NCI-H446 treated with DMSO at 0.1 percent for 48 hours (cell line): ENCODE results near the gene SLC26A2.
"Not testable (repeated sequence)": the region's sequence is repeated elsewhere in the genome, so short reads cannot be mapped to it uniquely, and the experiment has no call there.

Experiments used
- DNase-seq: peaks from one replicate; lab custom pipeline; 2025; lab: John Stamatoyannopoulos, UW

SLC26A2 gene

GRCh38 chr5:149937610-149938009 is 22.9 kb upstream of the SLC26A2 start:
- DNase-seq: peak; percentile 39

- no peak for DNase-seq
Observed at GRCh38 chr5:149938279-149938678, 22.3 kb upstream of the SLC26A2 start.

- DNase-seq: no peak
Observed at GRCh38 chr5:149938791-149939358, 21.7 kb upstream of the SLC26A2 start.

GRCh38 chr5:149939546-149939945 is 21.0 kb upstream of the SLC26A2 start:
- no peak for DNase-seq

- no peak for DNase-seq
Observed at GRCh38 chr5:149940077-149940574, 20.4 kb upstream of the SLC26A2 start.

DNA sequence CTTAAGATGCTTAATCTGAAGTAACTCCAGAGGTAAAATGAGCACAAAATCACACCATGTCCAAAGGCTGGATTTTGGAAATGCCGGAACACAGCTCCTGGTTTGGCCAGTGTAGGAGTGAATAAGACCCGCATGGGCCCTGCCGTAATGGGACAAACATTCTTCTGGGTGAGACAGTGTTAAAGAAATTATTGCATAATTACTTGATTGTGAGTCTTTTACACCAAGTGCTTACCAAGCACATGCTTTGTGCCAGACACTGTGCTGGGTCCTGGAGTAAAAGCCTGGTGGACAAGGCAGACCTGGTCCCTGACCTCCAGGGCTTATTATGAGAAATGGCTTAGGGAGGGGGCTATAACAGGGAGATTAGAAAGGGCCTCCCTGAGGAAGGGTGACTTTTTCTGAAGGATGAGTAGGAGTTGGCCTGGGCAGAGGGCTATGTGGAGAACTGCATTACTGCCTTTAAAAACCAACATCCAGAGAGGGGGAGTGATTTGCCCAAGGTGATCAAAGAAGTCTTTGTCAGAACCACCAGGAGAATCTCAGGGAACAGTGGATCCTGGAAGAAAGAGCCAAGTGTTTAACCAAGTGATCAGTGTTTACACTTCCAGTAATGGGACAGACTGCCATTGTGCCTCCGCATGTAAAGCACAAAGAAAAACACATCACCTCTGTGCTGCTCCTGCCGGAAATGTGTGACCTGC is 19.5 kb upstream of the SLC26A2 start:
- no peak for DNase-seq

DNA sequence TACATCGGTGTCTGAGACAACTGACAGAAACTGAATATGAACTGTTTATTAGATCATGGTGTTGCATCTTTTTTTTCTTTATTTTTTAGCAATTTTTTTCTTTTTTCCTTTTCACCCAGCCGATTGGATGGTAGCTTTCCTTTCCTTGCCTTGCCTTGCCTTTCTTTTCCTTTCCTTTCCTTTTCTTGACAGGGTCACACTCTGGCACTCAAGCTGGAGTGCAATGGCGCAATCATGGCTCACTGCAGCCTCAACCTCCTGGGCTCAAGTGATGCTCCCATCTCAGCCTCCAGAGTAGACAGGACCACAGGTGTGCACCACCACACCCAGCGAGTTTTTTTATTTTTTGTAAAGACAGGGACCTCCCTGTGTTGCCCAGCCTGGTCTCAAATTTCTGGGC is 18.8 kb upstream of the SLC26A2 start:
- DNase-seq: no peak

DNA sequence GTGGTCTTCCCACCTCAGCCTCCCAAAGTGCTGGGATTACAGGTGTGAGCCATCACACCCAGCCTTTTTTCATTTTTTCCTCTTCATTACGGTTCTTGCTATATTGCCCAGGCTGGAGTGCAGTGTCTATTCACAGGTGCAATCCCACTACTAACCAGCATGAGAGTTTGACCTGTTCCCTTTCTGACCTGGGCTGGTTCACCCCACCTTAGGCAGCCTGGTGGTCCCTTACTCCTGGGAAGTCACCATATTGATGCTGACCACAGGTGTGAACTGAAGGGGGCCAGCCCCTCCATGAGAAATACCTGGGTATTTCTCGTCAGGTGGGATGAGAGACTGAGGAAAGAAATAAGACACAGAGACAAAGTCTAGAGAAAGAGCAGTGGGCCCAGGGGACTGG is 18.4 kb upstream of the SLC26A2 start:
- DNase-seq: no peak

DNA sequence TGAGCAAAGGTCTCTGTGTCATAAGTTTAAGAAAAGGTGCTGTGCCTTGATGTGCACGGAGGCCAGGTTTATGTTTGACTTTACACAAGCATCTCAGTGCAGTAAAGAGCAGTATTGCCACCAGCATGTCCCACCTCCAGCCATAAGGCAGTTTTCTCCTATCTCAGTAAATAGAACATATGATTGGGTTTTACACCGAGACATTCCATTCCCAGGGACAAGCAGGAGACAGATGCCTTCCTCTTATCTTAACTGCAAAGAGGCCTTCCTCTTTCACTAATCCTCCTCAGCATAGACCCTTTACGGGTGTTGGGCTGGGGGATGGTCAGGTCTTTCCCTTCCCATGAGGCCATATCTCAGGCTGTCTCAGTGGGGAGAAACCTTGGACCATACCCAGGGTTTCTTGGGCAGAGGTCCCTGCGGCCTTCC is 17.8 kb upstream of the SLC26A2 start:
- not testable (repeated sequence) for DNase-seq

GRCh38 chr5:149943177-149943949 is 17.2 kb upstream of the SLC26A2 start:
- not testable (repeated sequence) for DNase-seq

DNA sequence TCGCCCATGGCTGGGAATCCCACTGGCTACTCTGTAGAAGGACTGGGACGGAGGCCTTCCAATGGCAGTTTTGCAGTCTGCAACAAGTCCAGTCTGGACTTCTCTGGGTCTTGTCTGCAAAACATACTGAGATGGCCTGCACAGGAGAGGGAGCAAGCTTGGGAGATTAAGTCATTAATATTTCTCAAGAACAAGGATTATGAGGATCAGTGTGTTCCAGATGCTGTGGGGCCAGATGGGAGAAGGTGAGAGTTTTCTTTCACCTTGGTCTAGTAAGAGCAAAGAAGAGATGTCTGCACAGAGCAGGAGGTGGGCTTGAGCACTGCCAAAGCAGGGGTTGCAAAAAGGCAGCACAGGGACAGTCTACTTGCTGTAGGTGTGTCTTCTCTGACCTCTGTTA is 15.9 kb upstream of the SLC26A2 start, which contains the start of gene PDE6A:
PDE6A (minus strand) TSS at position 128 of the 400 bp plus-strand sequence; CDS start at position 8, 120 bp downstream.
- no peak for DNase-seq

DNA sequence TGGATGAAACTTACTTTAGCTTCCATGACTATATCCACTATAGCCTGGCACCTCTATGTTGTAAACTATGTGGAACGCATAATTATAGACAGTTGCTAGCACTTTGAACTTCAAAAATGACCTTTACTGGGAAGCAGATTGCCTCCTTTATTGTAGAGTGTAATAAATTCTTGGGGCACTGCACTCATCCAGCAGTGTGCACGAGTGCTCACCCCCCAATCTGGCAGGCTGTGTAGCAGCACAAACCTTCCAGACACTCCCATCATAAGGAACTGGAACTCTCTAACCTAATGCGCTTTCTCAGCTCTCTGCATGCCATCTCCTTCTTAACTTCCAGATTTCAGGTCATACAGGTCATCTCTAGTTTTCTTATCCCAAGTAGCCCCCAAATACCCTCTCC is 14.4 kb upstream of the SLC26A2 start:
- no peak for DNase-seq

- no peak for DNase-seq
Observed at GRCh38 chr5:149948993-149949392, 11.6 kb upstream of the SLC26A2 start.

- no peak for DNase-seq
Observed at GRCh38 chr5:149951138-149951749, 9.3 kb upstream of the SLC26A2 start.

DNA sequence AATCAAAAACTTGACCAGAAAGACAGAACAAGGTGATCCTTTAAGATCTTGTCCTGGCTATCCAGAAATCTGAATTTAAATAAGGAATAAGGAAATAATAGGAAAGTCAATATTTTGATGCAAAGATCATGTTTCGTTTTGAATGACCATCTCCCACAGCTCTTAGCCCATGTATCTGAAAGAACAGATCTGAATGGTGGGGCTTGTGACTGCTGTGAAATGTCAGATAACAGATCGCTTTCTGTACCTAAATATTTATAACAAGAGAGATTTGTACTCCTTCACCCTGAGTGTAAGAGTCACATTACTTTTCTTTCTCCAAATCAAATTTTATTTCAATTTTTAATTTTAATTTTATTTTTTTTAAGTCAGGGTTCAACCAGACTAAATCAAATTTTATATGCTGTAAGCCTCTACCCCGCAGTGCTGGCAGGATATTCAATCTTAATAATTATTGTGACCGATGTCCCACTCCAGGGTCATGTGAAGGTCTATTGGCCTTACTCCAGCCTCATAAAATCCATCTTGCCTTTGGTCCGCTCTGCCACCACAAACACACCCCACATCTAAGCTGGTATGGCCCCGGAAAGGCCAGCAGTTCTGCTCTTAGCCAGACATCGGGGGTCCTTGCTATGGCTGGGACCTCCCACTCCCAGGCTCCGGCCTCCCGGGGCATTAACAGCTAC is 7.0 kb upstream of the SLC26A2 start:
- no peak for DNase-seq

- DNase-seq: no peak
Observed at GRCh38 chr5:149954798-149955197, 5.8 kb upstream of the SLC26A2 start.

DNA sequence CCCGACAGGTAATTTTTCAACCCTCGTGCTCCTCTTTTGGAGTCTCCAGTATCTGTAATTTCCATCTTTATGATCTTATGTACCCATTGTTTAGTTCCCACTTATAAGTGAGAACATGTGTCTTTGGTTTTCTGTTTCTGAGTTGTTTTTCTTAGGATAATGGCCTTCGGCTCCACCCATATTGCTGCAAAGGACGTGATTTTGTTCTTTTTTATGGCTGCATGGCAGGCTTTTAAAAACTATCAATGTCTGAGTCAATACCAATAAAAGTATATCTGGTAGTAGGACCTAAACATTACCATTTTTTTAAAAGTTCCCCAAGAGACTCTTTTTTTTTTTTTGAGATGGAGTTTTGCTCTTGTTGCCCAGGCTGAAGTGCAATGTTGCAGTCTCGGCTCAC is 3.9 kb upstream of the SLC26A2 start:
- no peak for DNase-seq

DNA sequence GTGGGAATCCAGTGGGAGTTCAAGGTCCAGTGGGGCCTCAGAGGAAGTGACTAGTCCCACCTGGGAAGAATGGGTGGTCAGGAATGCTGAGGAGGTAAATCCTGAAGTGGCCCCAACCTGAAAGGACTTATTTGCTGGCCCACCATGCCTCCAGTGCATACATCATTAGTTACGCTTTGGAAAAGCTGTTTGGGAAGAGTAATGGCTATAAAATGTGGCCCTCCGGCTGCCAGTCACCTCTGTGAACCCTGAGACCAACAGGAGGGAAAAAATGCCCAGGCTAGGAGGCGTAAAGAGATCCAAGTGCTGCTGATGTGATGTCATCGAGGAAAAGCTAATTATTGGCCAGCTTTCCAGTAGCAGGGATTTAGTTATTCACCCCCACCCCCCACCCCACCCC is 2.7 kb upstream of the SLC26A2 start:
- no peak for DNase-seq

- DNase-seq: no peak
Observed at GRCh38 chr5:149959406-149960236, 937 bp upstream of the SLC26A2 start.

- DNase-seq: no peak
Observed at GRCh38 chr5:149961186-149961685, 678 bp downstream of the SLC26A2 start.

DNA sequence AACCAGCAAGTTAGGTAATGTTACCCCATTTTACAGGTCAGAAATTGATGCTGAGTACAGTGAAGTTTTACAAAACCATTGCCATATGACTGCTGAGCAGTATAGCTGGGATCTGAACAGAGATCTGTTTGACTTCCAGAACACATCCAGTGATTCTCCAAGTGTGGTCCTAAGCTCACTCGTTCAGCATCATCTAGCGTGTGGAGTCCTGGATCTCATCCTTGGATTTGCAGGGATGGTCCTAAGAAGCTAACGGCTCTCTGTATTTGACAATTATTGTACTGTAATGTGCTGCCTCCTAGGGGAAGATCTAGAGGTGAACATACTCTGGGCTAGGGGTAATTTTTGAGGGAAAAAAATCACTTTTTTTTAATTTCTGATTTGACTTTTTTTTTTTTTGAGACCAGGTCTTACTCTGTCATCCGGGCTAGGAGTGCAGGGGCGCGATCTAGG is 1.4 kb downstream of the SLC26A2 start:
- peak; percentile 14 for DNase-seq
